ENCODE results near the gene HNRNPC. TPM values are rescaled to one million over a fixed set of nuclear protein-coding genes. Genes with fewer than 3 reads are reported as not detected.
"Not testable (repeated sequence)": the region's sequence is repeated elsewhere in the genome, so short reads cannot be mapped to it uniquely, and the experiment has no call there.

Gene HNRNPC
- total RNA-seq, 1 experiment from 2014 or later, result 1,156 TPM

DNA sequence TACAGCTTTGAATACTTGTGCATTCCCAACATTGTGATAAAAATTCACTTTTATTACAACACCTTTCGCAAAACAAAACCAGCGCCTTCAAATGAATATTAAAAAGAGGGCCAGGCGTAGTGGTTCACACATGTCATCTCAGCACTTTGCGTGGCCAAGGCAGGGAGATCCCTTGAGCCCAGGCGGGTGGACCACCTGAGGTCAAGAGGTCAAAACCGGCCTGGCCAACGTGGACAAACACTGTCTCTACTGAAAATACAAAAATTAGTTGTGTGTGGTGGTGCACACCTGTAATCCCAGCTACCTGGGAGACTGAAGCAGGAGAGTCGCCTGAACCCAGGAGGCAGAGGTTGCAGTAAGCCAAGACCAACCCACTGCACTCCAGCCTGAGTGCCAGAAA is 42.8 kb downstream of the HNRNPC start:
- peaks cover 2% of the 10 kb centered on the region; the same call in 1 of the 2 replicates for H3K4me1 ChIP-seq (replicated peaks)
- peaks cover 99% of the 10 kb centered on the region for H3K36me3 ChIP-seq

DNA sequence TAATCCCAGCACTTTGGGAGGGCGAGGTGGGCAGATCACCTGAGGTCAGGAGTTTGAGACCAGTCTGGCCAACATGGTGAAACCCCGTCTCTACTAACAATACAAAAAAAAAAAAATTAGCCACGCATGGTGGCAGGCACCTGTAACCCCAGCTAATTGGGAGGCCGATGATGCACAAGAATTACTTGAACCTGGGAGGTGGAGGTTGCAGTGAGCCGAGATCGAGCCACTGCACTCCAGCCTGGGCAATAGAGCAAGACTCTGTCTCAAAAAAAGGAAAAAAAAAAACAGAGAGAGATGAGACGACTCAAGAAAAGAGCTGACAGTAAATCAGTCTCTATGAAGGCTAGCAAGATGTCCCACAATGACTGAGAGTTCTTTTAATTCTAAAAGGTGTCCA is 44.1 kb downstream of the HNRNPC start:
- H3K9me3 ChIP-seq (replicated peaks); H3K27me3 ChIP-seq (replicated peaks); H3K27ac ChIP-seq; H3K4me3 ChIP-seq; DNase-seq (ENCODE audit: low read depth in 1 of 2, low spot score in 2 of 2): not testable (repeated sequence)
- Histone ChIP-seq H3K36me3 (peaks cover 99% of the 10 kb centered on the region), H3K4me1 (replicated peaks) (peaks cover 13% of the 10 kb centered on the region)

More for the DNA sequence above, 42.8 kb downstream of the HNRNPC start:
- Histone ChIP-seq H3K9me3 (replicated peaks) (no peaks in the 10 kb centered on the region), H3K4me3 (no peak overlapping the region), H3K27me3 (replicated peaks) (no peaks in the 10 kb centered on the region), H3K27ac (no peak overlapping the region)
- no peak for DNase-seq (ENCODE audit: low read depth in 1 of 2, low spot score in 2 of 2)

- no peak overlapping the region for H3K4me3 ChIP-seq
- no peak overlapping the region for H3K27ac ChIP-seq
- no peaks in the 10 kb centered on the region for H3K9me3 ChIP-seq (replicated peaks)
- H3K36me3 ChIP-seq, result peaks cover 88% of the 10 kb centered on the region
- H3K27me3 ChIP-seq (replicated peaks), result peaks cover 3% of the 10 kb centered on the region; the same call in 1 of the 2 replicates
- no peak for DNase-seq (ENCODE audit: low read depth in 1 of 2, low spot score in 2 of 2)
- peaks cover 41% of the 10 kb centered on the region for H3K4me1 ChIP-seq (replicated peaks)
Observed at GRCh38 chr14:21220874-21221477, 48.3 kb downstream of the HNRNPC start.

- H3K4me1 ChIP-seq (replicated peaks), result peaks cover 41% of the 10 kb centered on the region
- peaks cover 3% of the 10 kb centered on the region; the same call in 1 of the 2 replicates for H3K27me3 ChIP-seq (replicated peaks)
- no peak overlapping the region for H3K4me3 ChIP-seq
- peaks cover 86% of the 10 kb centered on the region for H3K36me3 ChIP-seq
- H3K27ac ChIP-seq, result no peak overlapping the region
- DNase-seq (ENCODE audit: low read depth in 1 of 2, low spot score in 2 of 2), result no peak
- H3K9me3 ChIP-seq (replicated peaks), result no peaks in the 10 kb centered on the region
Observed at GRCh38 chr14:21219561-21220111, 49.6 kb downstream of the HNRNPC start.

DNA sequence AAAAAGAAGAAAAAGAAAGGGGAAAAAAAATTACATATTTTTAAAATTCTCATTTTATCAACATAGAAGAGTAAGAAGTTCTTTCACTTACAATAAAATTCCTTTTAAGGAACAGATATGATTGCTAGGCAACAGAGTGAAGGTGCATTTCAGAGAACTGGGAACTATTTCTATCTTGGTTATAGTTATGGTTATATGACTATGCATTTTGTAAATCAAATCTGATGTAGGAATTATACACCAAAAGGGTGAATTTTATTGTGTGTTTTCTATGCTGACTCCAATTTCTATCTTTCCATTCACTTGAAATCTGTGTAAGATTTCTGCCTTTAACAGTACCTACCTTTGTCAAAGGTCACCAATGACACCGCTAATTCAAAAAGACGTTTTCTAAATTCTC is 50.1 kb downstream of the HNRNPC start:
- Histone ChIP-seq H3K27ac (0 out of 2 replicates have a peak overlapping the region, but pooled peaks have one; percentile 92), H3K4me1 (replicated peaks) (peaks cover 41% of the 10 kb centered on the region), H3K4me3 (no peak overlapping the region), H3K9me3 (replicated peaks) (no peaks in the 10 kb centered on the region), H3K36me3 (peaks cover 86% of the 10 kb centered on the region), H3K27me3 (replicated peaks) (peaks cover 3% of the 10 kb centered on the region; the same call in 1 of the 2 replicates)
- no peak for DNase-seq (ENCODE audit: low read depth in 1 of 2, low spot score in 2 of 2)

GRCh38 chr14:21215879-21216251 is 53.4 kb downstream of the HNRNPC start:
- H3K36me3 ChIP-seq, result peaks cover 87% of the 10 kb centered on the region

DNA sequence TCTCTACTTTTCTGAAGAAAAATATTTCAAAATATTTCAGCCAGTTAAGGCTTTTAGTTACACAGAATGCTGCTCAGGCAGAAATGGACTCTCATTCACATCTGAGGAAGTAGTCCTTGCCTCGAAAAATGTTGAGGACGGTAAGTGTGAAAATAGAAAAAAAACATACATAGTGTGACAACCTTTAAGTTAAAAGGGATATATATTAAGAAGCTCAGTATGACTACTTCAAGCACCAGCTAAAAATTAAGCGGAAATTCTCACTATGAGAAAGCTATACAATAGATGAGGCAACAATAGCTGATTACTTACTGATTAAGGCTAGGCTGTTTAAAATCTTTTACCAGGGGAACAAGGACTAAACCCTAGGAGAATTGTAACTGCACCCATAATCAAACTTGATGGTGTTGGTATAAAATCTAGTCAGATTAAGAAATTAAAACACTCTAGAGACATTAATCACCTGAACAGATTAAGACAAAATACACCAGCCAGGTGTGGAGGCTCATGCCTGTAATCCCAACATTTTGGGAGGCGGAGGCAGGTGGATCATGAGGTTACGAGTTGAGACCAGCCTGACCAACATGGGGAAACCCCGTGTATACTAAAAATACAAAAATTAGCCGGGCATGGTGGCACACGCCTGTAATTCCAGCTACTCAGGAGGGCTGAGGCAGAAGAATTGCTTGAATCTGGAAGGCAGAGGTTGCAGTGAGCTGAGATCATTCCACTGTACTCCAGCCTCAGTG is 53.9 kb downstream of the HNRNPC start:
- peaks cover 82% of the 10 kb centered on the region for H3K36me3 ChIP-seq
- no peak for DNase-seq (ENCODE audit: low read depth in 1 of 2, low spot score in 2 of 2)

More at GRCh38 chr14:21215879-21216251, 53.4 kb downstream of the HNRNPC start:
- no peaks in the 10 kb centered on the region for H3K9me3 ChIP-seq (replicated peaks)
- no peak for DNase-seq (ENCODE audit: low read depth in 1 of 2, low spot score in 2 of 2)
- H3K27me3 ChIP-seq (replicated peaks), result peaks cover 3% of the 10 kb centered on the region; the same call in 1 of the 2 replicates
- H3K27ac ChIP-seq, result no peak overlapping the region
- H3K4me1 ChIP-seq (replicated peaks), result peaks cover 33% of the 10 kb centered on the region
- H3K4me3 ChIP-seq, result no peak overlapping the region

DNA sequence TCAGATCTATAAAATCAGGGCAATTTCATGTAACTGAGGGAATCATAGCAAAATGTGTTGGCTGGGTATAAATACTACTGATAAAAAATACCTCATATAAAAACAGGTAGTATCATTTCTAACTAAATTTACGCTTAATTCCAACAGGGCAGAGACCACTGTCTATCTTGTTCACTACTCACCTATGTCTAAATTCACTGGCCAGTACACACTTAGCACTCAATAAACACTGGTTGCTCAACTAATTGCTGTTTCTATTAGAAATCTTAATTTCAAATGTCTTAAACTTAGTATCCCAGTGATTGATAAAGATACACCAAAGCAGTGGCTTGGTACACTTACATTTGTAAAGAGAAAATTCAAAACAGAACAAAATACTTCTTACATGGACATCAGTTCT is 55.6 kb downstream of the HNRNPC start:
- Histone ChIP-seq H3K36me3 (peaks cover 86% of the 10 kb centered on the region), H3K4me3 (no peak overlapping the region), H3K4me1 (replicated peaks) (peaks cover 13% of the 10 kb centered on the region), H3K27ac (no peak overlapping the region), H3K27me3 (replicated peaks) (no peaks in the 10 kb centered on the region), H3K9me3 (replicated peaks) (no peaks in the 10 kb centered on the region)
- DNase-seq (ENCODE audit: low read depth in 1 of 2, low spot score in 2 of 2), result no peak

More for the DNA sequence above, 53.9 kb downstream of the HNRNPC start:
- Histone ChIP-seq H3K27me3 (replicated peaks) (peaks cover 3% of the 10 kb centered on the region; the same call in 1 of the 2 replicates), H3K9me3 (replicated peaks) (no peaks in the 10 kb centered on the region), H3K27ac (no peak overlapping the region), H3K4me1 (replicated peaks) (peaks cover 30% of the 10 kb centered on the region), H3K4me3 (no peak overlapping the region)

GRCh38 chr14:21212824-21213223 is 56.4 kb downstream of the HNRNPC start:
- not testable (repeated sequence) for H3K27me3 ChIP-seq (replicated peaks); H3K9me3 ChIP-seq (replicated peaks); H3K4me3 ChIP-seq; H3K4me1 ChIP-seq (replicated peaks); DNase-seq (ENCODE audit: low read depth in 1 of 2, low spot score in 2 of 2); H3K27ac ChIP-seq
- H3K36me3 ChIP-seq, result peaks cover 92% of the 10 kb centered on the region

DNA sequence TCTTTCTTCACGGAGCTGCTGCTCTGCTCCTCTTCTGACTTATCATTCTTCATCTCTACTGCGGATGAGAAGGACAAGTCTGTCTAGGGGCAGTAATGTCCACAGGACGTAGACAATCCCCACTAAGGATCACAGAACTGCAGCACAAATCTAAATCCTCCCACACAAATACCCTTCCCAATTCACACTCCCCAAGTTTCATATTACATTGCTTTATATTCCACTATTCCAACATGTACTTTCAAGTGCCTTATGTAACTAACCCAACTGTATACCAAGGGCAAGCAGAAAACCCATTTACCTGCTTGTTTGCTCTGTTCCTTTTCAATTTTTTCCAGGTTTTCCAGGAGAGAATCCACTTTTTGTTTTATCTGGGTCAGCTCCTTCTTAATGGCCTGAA is 57.7 kb downstream of the HNRNPC start:
- DNase-seq (ENCODE audit: low read depth in 1 of 2, low spot score in 2 of 2), result no peak
- Histone ChIP-seq H3K36me3 (peaks cover 92% of the 10 kb centered on the region), H3K9me3 (replicated peaks) (no peaks in the 10 kb centered on the region)

GRCh38 chr14:21210023-21210422 is 59.2 kb downstream of the HNRNPC start:
- peaks cover 91% of the 10 kb centered on the region for H3K36me3 ChIP-seq
- H3K27me3 ChIP-seq (replicated peaks), result no peaks in the 10 kb centered on the region
- H3K27ac ChIP-seq, result no peak overlapping the region
- no peaks in the 10 kb centered on the region for H3K9me3 ChIP-seq (replicated peaks)
- H3K4me1 ChIP-seq (replicated peaks), result no peaks in the 10 kb centered on the region
- H3K4me3 ChIP-seq, result no peak overlapping the region
- DNase-seq (ENCODE audit: low read depth in 1 of 2, low spot score in 2 of 2), result no peak

More for the DNA sequence above, 57.7 kb downstream of the HNRNPC start:
- no peak overlapping the region for H3K27ac ChIP-seq
- H3K4me3 ChIP-seq, result no peak overlapping the region
- no peaks in the 10 kb centered on the region for H3K4me1 ChIP-seq (replicated peaks)
- H3K27me3 ChIP-seq (replicated peaks), result no peaks in the 10 kb centered on the region

DNA sequence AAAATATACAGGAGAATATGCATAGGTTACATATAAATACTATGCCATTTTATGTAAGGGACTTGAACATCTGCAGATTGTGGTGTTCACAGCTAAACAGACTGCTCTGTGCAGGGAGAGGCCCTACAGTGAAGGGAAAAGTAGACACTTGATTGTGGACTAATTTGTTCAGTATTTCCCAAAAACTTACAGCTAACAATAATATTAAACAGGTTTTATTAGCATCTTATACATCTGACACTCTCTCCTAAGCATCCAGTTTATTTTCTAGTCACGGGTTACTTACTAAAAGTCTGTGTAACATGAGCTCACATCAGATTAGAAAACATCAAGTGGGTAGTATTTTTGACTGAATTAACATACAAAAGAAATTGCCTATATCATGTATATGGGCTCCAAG is 60.1 kb downstream of the HNRNPC start:
- Histone ChIP-seq H3K27ac (no peak overlapping the region), H3K4me1 (replicated peaks) (no peaks in the 10 kb centered on the region), H3K36me3 (peaks cover 90% of the 10 kb centered on the region), H3K9me3 (replicated peaks) (no peaks in the 10 kb centered on the region), H3K27me3 (replicated peaks) (no peaks in the 10 kb centered on the region), H3K4me3 (no peak overlapping the region)
- no peak for DNase-seq (ENCODE audit: low read depth in 1 of 2, low spot score in 2 of 2)

DNA sequence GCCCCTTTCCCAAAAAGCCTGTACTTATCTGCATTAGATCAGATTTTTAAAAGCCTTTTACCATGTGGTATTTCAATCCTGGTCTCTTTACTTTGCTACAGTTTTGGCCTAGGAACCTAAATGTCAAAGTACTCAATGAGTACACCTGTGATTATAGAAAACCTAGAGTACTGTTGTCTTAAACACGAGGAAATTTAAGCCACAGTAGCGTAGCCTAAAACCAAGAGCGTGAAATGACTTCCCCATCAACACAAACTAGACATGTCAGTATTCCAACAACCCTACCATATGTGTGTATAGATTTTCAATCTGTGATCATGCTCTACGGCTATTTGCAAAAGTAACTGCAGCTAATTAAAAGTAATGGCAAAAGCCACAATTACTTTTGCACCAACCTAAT is 60.7 kb downstream of the HNRNPC start:
- H3K27ac ChIP-seq, result no peak overlapping the region
- H3K27me3 ChIP-seq (replicated peaks), result no peaks in the 10 kb centered on the region
- no peak overlapping the region for H3K4me3 ChIP-seq
- DNase-seq (ENCODE audit: low read depth in 1 of 2, low spot score in 2 of 2), result no peak
- H3K9me3 ChIP-seq (replicated peaks), result no peaks in the 10 kb centered on the region
- no peaks in the 10 kb centered on the region for H3K4me1 ChIP-seq (replicated peaks)
- H3K36me3 ChIP-seq, result peaks cover 84% of the 10 kb centered on the region

All from SJSA1 (cell line).